Astrocyte (in vitro differentiated cells and primary cell): ENCODE results near the gene RHBDL3. TPM values are rescaled to one million over a fixed set of nuclear protein-coding genes. Genes with fewer than 3 reads are reported as not detected.

ENCODE experiments used
- DNase-seq: peaks from one replicate; pipeline ENCODE4 v3.0.0-alpha.2; 2010; ENCODE audit warnings: low read depth
- FAIRE-seq: peaks from 2 replicates; lab custom pipeline; 2011; peaks lifted over from hg19 to GRCh38; lab: Jason Lieb, UNC
- H2AFZ ChIP-seq: 2 replicates; pipeline ENCODE4 v1.6.0; 2012; ENCODE audit warnings: low read depth, low read length, inconsistent platforms
- H3K27ac ChIP-seq: 2 replicates; pipeline ENCODE4 v1.5.1; 2011; ENCODE audit warnings: low read depth, low read length, inconsistent platforms
- H3K27me3 ChIP-seq: 2 replicates; pipeline ENCODE4 v1.6.0; 2011; ENCODE audit warnings: low read length, inconsistent platforms; ENCODE audit not compliant: insufficient read depth
- H3K36me3 ChIP-seq: 2 replicates; pipeline ENCODE4 v1.5.1; 2011; ENCODE audit warnings: low read length, inconsistent platforms; ENCODE audit not compliant: insufficient read depth
- H3K4me1 ChIP-seq: 2 replicates; pipeline ENCODE4 v1.5.1; 2011; ENCODE audit warnings: low read length, inconsistent platforms; ENCODE audit not compliant: insufficient read depth
- H3K4me2 ChIP-seq: 2 replicates; pipeline ENCODE4 v1.6.0; 2012; ENCODE audit warnings: low read length, inconsistent platforms
- H3K4me3 ChIP-seq: 2 replicates; pipeline ENCODE4 v1.5.1; 2011; ENCODE audit warnings: low read depth, mild to moderate bottlenecking, low read length, inconsistent platforms; ENCODE audit not compliant: insufficient read depth
- H3K79me2 ChIP-seq: 2 replicates; pipeline ENCODE4 v1.6.0; 2012; ENCODE audit warnings: mild to moderate bottlenecking, low read length, inconsistent platforms; ENCODE audit not compliant: insufficient read depth
- H3K9ac ChIP-seq: 2 replicates; pipeline ENCODE4 v1.6.0; 2012; ENCODE audit warnings: mild to moderate bottlenecking, low read length, inconsistent platforms
- H3K9me3 ChIP-seq: 2 replicates; pipeline ENCODE4 v1.5.1; 2012; ENCODE audit warnings: low read depth, mild to moderate bottlenecking, low read length, inconsistent platforms; ENCODE audit not compliant: insufficient read depth
- H4K20me1 ChIP-seq: 2 replicates; pipeline ENCODE4 v1.6.0; 2012; ENCODE audit warnings: low read length, inconsistent platforms; ENCODE audit not compliant: insufficient read depth
- H3K27ac Mint-ChIP-seq: one replicate; pipeline ENCODE4 v1.8.0; 2021; ENCODE audit warnings: mild to moderate bottlenecking, mixed read lengths; ENCODE audit not compliant: unreplicated experiment
- H3K27me3 Mint-ChIP-seq: one replicate; pipeline ENCODE4 v1.8.0; 2021; ENCODE audit warnings: low read depth, mixed read lengths; ENCODE audit not compliant: unreplicated experiment
- H3K36me3 Mint-ChIP-seq: one replicate; pipeline ENCODE4 v1.8.0; 2021; ENCODE audit warnings: low read depth, mixed read lengths; ENCODE audit not compliant: unreplicated experiment
- H3K4me1 Mint-ChIP-seq: one replicate; pipeline ENCODE4 v1.8.0; 2021; ENCODE audit warnings: low read depth, mixed read lengths; ENCODE audit not compliant: unreplicated experiment
- H3K4me3 Mint-ChIP-seq: one replicate; pipeline ENCODE4 v1.8.0; 2021; ENCODE audit warnings: mild to moderate bottlenecking, moderate library complexity, mixed read lengths; ENCODE audit not compliant: unreplicated experiment
- H3K9me3 Mint-ChIP-seq: one replicate; pipeline ENCODE4 v1.8.0; 2021; ENCODE audit warnings: mild to moderate bottlenecking, mixed read lengths; ENCODE audit not compliant: unreplicated experiment
- EZH2 ChIP-seq: IDR thresholded peaks from 2 replicates; pipeline ENCODE4 v1.6.1; 2012; ENCODE audit warnings: mild to moderate bottlenecking, low read length, inconsistent platforms; ENCODE audit not compliant: insufficient read depth
- total RNA-seq: library from RNA; stranded (reverse); gene quantifications from 2 replicates; pipeline ENCODE4 v1.2.1, GENCODE V29; 2021
- TF ChIP-seq, protein P1 (sequence below): IDR thresholded peaks from 2 replicates; pipeline ENCODE4 v1.5.1; 2011; ENCODE audit warnings: low read depth, mild to moderate bottlenecking, inconsistent platforms, low read length, moderate library complexity; ENCODE audit not compliant: insufficient read depth

The RHBDL3 gene
- total RNA-seq, 1 donor from 2014 or later = 1.4 TPM

DNA sequence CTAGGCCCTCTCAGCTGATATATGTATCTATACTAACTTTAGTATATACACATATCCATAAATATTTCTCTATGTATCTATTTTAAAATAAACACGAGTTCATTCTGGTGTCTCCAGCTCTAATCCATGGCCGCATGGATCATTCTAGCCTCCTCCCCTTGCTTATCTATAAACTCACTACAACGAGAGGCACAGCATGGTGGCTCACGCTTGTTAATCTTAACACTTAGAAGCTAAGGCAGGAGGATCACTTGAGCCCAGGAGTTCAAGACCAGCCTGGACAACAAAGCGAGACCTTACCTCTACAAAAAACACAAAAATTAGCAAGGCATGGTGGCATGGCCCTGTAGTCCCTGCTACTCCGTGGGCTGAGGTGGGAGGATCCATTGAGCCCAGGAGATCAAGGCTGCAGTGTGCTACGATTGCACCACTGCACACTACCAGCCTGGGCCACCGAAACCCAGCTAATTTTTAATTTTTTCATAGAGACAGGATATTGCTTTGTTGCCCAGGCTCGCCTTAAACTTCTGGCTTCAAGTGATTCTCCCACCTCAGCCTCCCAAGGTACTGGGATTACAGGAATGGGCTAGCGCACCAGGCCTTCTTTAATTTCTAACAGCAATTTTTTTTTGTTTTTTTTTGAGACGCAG is 80.4 kb downstream of the RHBDL3 start:
- TF ChIP-seq, protein P1, sequence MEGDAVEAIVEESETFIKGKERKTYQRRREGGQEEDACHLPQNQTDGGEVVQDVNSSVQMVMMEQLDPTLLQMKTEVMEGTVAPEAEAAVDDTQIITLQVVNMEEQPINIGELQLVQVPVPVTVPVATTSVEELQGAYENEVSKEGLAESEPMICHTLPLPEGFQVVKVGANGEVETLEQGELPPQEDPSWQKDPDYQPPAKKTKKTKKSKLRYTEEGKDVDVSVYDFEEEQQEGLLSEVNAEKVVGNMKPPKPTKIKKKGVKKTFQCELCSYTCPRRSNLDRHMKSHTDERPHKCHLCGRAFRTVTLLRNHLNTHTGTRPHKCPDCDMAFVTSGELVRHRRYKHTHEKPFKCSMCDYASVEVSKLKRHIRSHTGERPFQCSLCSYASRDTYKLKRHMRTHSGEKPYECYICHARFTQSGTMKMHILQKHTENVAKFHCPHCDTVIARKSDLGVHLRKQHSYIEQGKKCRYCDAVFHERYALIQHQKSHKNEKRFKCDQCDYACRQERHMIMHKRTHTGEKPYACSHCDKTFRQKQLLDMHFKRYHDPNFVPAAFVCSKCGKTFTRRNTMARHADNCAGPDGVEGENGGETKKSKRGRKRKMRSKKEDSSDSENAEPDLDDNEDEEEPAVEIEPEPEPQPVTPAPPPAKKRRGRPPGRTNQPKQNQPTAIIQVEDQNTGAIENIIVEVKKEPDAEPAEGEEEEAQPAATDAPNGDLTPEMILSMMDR = no peak
- no peak for TF ChIP-seq EZH2
- no peak overlapping the region for H3K4me3 Mint-ChIP-seq

DNA sequence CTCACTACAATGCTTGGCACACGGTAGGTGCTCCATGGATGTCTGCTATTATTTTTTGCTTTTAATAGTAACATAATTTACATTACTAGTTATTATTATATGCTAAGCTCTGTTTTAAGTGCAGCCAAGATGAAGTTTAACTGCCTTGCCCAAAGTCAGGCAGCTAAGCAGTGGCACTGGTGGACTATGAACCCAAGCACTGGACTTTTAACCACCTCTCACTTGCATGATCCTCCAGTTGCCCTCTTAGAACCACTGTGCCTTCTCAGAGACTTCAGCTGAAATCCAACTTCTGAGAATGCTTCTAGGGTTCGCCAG is 82.8 kb downstream of the RHBDL3 start:
- H3K9me3 ChIP-seq = no peaks in the 10 kb centered on the region
- no peak overlapping the region for H3K4me3 ChIP-seq
- Mint-ChIP-seq H3K36me3 (peaks cover 8% of the 10 kb centered on the region), H3K4me1 (no peaks in the 10 kb centered on the region), H3K9me3 (no peaks in the 10 kb centered on the region), H3K4me3 (peak overlapping the region; percentile 100), H3K27ac (no peak overlapping the region), H3K27me3 (no peaks in the 10 kb centered on the region)
- peaks cover 32% of the 10 kb centered on the region for H4K20me1 ChIP-seq
- H3K4me2 ChIP-seq = no peak overlapping the region
- peaks cover 3% of the 10 kb centered on the region for H3K4me1 ChIP-seq
- no peak overlapping the region for H3K27ac ChIP-seq
- no peak overlapping the region for H3K9ac ChIP-seq
- H3K27me3 ChIP-seq = no peaks in the 10 kb centered on the region
- H3K36me3 ChIP-seq = no peaks in the 10 kb centered on the region
- FAIRE-seq (no peak), DNase-seq (no peak)
- H3K79me2 ChIP-seq = peaks cover 43% of the 10 kb centered on the region
- no peak for TF ChIP-seq EZH2
- TF ChIP-seq, protein P1 = no peak
- no peak overlapping the region for H2AFZ ChIP-seq

More for the DNA sequence above, 80.4 kb downstream of the RHBDL3 start:
- Mint-ChIP-seq H3K9me3 (no peaks in the 10 kb centered on the region), H3K27me3 (no peaks in the 10 kb centered on the region), H3K4me1 (peaks cover 5% of the 10 kb centered on the region), H3K36me3 (peaks cover 3% of the 10 kb centered on the region), H3K27ac (no peak overlapping the region)
- FAIRE-seq = no peak
- H3K4me3 ChIP-seq = no peak overlapping the region
- DNase-seq = no peak
- no peak overlapping the region for H3K4me2 ChIP-seq
- peaks cover 19% of the 10 kb centered on the region for H3K79me2 ChIP-seq
- peaks cover 8% of the 10 kb centered on the region for H4K20me1 ChIP-seq
- H3K4me1 ChIP-seq = peaks cover 5% of the 10 kb centered on the region
- no peak overlapping the region for H3K27ac ChIP-seq
- H2AFZ ChIP-seq = no peak overlapping the region
- no peaks in the 10 kb centered on the region for H3K9me3 ChIP-seq
- no peaks in the 10 kb centered on the region for H3K27me3 ChIP-seq
- no peaks in the 10 kb centered on the region for H3K36me3 ChIP-seq
- no peak overlapping the region for H3K9ac ChIP-seq

DNA sequence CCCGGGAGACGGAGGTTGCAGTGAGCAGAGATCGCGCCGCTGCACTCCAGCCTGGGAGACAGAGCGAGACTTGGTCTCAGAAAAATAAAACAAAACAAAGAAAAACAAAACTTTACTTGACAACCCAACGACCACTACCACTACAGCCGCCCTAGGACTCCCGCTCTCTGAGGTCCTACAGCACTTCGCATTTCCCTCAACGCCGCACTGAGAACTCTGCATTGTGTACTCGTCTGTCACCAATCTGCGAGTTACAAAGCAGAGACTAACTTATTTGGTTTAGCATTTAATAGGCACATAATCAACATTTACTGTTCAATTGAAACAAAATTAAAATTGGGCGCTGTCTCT is 83.8 kb downstream of the RHBDL3 start:
- Histone ChIP-seq H3K9me3 (no peaks in the 10 kb centered on the region), H3K9ac (peak overlapping the region; percentile 97), H3K36me3 (peaks cover 8% of the 10 kb centered on the region), H3K4me2 (peak overlapping the region; percentile 91), H3K4me3 (peak overlapping the region; percentile 89), H3K79me2 (peaks cover 52% of the 10 kb centered on the region), H3K27me3 (no peaks in the 10 kb centered on the region), H3K27ac (peak overlapping the region; percentile 97), H4K20me1 (peaks cover 41% of the 10 kb centered on the region), H2AFZ (peak overlapping the region; percentile 70), H3K4me1 (peaks cover 7% of the 10 kb centered on the region)
- Mint-ChIP-seq H3K9me3 (no peaks in the 10 kb centered on the region), H3K27ac (peak overlapping the region; percentile 100), H3K4me3 (peak overlapping the region; percentile 100), H3K36me3 (peaks cover 8% of the 10 kb centered on the region), H3K27me3 (no peaks in the 10 kb centered on the region), H3K4me1 (peaks cover 2% of the 10 kb centered on the region)
- TF ChIP-seq, protein P1 = no peak
- no peak for TF ChIP-seq EZH2
- FAIRE-seq (no peak), DNase-seq (peak; percentile 9)
